HG03108 (cell line): ENCODE measurements around the gene CSTPP1.
"Not testable (repeated sequence)": the region's sequence is repeated elsewhere in the genome, so short reads cannot be mapped to it uniquely, and the experiment has no call there.

Experiments
- ATAC-seq: cut with Tn5 transposase; IDR thresholded peaks from one replicate; pipeline ENCODE4 v1.9.1; 2021; ENCODE audit warnings: moderate library complexity; ENCODE audit not compliant: unreplicated experiment

The CSTPP1 gene

DNA sequence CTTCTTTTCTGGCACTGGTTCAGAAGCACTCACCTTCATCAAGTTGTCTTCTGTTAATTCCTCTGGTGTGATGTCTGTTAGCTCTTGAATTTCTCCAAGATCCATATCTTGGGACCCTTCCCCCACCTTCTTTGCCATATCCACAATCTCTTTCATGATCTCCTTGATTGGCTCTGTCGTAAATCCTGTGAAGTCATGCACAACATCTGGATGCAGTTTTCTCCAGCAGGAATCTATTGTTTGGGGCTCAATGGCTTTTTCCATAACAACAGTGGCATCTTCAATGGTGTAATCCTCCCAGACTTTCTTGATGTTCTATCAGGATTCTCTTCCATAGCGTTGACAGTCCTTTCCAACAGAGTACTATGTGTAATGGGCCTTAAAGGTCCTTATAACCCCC, 96.9 kb downstream of the CSTPP1 start:
- ATAC-seq, result no peak

DNA sequence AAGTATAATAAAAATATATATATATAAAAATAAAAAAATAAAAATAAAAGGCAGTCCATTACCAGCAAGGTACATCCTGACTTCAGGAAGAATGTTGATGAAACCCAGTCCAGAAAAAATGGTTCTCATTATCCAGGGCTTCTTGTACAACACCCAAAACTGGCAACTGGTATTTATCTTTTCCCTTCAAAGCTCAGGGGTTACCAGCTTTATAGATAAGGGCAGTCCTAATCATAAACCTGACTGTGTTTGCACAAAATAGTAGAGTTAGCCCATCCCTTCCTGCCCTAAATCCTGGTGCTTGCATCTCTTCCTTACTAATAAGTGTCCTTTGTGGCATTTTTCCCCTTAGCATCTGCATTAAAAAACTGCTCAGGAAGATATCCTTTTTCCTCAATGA, 97.5 kb downstream of the CSTPP1 start:
- ATAC-seq, result no peak

DNA sequence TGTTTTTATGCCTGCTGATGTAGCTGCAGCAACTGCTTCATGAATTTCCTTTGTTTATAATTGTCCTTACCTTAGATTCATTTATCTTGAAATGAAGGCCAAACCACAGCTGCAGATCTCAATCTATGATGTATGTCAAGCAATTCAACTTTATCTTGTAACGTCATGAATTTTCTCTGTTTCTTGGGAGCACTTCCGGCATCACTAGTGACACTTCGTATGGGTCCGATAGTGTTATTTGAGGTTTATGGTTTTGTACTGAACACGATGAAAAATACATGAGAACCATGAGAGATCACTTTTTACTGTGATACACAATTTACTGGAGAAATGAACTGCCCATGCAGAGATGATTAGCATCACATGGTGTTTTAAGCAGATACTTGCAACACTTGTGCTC, 98.5 kb downstream of the CSTPP1 start:
- no peak for ATAC-seq

DNA sequence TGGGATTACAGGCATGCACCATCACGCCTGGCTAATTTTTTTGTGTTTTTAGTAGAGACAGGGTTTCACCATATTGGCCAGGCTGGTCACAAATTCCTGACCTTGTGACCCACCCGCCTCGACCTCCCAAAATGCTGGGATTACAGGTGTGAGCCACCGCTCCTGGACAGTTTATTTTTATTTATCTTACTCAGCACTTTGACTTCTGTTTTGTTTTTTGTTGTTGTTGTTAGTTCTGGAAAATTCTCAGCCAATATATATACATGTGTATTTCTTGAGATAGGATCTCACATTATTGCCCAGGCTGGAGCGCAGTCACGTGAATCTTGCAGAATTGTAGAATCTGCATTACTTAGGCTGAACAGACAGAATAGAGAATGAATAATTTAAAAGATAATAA, 107.6 kb downstream of the CSTPP1 start:
- no peak for ATAC-seq

GRCh38 chr11:47047972-47048371, 111.4 kb downstream of the CSTPP1 start:
- ATAC-seq, result no peak

DNA sequence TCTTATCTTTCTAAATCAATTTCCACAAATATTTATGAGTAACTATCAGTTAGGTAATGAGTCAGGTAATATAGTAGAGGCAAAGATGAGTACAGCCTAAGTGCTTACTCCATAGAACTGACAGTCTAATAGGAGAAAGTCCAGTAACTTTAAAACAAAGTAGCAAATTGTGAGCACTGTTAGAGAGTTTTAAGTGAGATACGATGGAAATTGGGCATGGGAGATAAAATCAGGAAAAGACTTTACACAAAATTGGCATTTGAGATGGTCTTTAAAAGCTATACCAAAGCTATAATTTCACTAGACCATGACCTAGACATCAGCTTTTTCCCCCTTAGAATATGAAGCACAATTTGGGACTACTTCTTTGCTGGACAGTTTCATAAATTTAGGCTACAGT, 113.7 kb downstream of the CSTPP1 start:
- ATAC-seq, result no peak

GRCh38 chr11:47051217-47051616, 114.7 kb downstream of the CSTPP1 start:
- ATAC-seq, result no peak

GRCh38 chr11:47052165-47052564, 115.6 kb downstream of the CSTPP1 start:
- ATAC-seq, result no peak

DNA sequence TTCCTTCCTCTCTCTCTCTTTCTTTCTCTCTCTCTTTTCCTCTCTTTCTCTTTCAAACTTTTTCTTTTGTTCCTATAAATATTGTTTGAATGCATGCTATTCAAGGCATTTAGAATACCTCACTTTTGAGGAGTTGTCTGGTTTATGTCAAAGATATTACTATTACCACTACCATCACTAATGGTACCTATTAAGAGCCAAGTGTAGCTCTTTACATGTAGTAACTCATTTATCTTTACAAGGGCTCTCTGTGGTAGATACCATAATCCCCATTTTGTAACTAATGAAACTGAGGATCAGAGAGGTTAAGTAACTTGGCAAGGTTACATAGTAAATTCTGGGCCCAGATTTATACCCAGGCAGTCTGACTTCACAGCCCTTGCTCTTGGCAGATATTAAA, 116.0 kb downstream of the CSTPP1 start:
- ATAC-seq, result no peak

GRCh38 chr11:47055534-47055933, 119.0 kb downstream of the CSTPP1 start:
- no peak for ATAC-seq

DNA sequence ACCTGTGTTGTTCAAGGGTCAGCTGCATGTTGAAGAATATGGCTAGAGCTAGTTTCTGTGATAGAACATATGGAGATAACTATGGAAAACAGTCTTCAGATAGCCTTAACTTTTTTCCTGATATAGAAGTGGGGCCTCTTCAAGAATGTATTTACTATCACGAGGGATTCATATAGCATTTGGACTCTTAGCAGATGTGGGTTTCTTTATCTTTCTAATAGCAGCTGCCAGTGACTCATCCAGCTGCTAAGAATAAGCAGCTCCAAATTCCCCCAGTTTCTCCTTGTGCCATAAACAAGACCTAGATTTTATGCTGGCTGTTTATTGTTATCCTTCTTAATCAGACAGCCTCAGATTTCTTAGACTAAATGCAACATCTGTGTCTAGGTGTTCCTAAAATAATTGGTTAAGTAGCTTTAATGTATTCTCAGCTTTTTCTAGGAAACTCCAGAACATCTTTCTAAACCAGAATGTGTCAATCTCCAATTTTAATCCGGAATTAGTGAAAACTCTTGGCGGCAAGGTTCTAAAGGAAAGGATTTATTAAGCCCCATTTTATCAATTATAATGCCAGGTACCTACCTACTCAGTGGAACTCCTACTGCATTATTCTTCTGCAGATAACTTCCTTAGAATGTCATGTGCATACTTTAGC, 119.8 kb downstream of the CSTPP1 start:
- ATAC-seq, result no peak

- ATAC-seq, result no peak
Observed at GRCh38 chr11:47057365-47057764, 120.8 kb downstream of the CSTPP1 start.

- no peak for ATAC-seq
Observed at GRCh38 chr11:47060807-47061206, 124.2 kb downstream of the CSTPP1 start.

DNA sequence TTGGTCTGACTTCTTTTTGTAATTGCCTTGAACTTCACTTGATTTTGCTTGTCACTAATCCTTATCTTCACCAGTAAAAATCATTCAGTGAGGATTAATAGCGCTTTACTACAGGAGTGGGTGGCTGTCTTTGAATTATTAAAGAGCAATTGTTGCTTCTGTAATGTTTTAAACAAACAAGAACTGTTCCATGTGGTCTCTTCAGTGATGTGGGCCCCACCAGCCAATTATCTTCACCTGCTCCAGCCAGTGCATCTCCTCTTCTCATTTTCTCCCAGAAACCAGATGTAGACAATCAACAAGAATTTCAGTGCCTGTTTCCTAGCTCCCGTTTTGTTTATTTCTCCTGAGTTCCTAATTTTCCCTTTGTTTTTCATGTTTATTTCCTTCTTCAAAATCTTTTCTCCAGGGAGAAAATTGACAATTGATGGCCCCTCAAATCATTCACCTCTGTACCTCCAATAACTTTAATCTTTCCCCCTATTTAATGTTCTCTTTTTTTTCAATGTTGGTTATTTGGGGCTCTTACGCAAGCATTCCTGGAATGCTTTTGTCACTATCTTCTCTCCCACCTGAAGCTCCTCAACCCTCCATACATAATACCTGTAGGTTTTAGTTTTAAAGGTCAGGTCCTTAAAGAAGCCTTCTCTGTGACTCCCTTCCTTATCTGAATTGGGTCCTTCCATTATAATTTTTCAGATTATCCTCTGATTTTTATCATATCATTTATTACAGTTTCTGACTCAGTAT, 125.0 kb downstream of the CSTPP1 start:
- ATAC-seq, result no peak

- no peak for ATAC-seq
Observed at GRCh38 chr11:47062736-47063135, 126.2 kb downstream of the CSTPP1 start.

DNA sequence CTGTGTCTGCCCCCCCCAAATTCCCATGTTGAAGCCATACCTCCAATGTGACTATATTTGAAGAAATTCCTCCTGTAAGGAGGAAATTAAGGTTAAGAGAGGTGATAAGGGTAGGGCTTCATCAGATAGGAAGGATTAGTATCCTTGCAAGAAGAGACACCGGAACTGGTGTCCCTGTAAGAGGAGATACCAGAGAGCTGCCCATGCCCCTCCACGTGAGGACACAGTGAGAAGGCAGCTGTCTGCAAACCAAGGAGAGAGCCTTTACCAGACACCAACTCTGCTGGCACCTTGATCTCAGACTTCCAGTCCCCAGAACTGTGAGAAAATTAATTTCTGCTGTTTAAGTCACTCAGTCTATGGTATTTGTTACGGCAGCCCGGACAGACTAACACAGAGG, 130.8 kb downstream of the CSTPP1 start:
- ATAC-seq, result no peak

- ATAC-seq, result no peak
Observed at GRCh38 chr11:47070769-47071168, 134.2 kb downstream of the CSTPP1 start.

GRCh38 chr11:47071341-47071740, 134.8 kb downstream of the CSTPP1 start:
- no peak for ATAC-seq

DNA sequence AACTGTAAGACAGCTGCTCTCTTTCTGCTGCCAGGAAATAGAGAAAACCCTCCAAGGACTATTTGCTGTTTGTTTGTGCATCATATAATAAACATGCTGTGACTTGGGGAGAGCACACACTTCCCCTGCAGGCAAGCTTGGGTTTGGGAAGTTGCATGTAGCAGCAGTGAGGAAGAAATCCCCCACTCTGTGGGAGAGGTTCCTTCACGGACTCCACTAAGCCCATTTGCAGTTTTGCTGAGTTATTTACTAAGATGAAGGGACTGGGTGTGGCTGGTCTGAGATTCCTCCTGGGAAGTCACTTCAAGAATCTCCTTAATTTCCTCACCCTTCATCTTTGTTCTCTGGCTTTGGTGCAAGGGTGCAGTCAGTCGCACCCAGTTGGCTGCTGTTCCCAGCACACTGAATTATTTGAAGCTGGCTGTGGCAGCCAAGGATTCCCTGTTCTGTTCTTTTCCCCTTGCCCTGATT, 135.3 kb downstream of the CSTPP1 start:
- ATAC-seq, result no peak

GRCh38 chr11:47078751-47079521, 142.4 kb downstream of the CSTPP1 start:
- no peak for ATAC-seq

DNA sequence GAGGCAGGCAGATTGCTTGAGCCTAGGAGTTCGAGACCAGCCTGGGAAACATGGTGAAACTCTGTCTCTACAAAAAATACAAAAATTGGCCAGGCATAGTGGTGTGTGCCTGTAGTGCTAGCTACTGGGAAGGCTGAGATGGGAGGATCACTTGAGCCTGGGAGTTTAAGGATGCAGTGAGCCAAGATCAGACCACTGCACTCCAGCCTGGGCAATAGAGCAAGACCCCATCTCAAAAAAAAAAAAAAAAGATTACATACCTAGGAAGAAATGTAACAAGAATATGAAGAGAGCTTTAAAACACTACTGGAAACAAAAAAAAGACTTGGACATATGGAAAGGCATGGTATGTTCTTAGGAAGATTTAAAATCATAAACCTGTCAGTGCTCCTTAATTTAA, 144.2 kb downstream of the CSTPP1 start:
- ATAC-seq, result not testable (repeated sequence)

GRCh38 chr11:47083913-47084312, 147.4 kb downstream of the CSTPP1 start:
- no peak for ATAC-seq
